ENCODE results near the gene MGST3. TPM values are rescaled to one million over a fixed set of nuclear protein-coding genes. Genes with fewer than 3 reads are reported as not detected.

MGST3 gene
- total and polyA plus RNA-seq, 2 of the 13 experiments (the other 11 are each of a cell fraction or from before 2014, with no cell fraction given), result 59.7 to 61.2 TPM

- TF ChIP-seq ZXDC (CRISPR knock-in tag; IDR thresholded peaks at IDR 0.05) (no peak), GATAD1 (CRISPR knock-in tag; IDR thresholded peaks at IDR 0.05) (peak; percentile 79), KLF16 (CRISPR knock-in tag; IDR thresholded peaks at IDR 0.05) (0 out of 4 replicates have a peak, but pooled peaks of 1 of the 2 experiments have one; percentile 20), RXRA (CRISPR knock-in tag; IDR thresholded peaks at IDR 0.05) (peak; percentile 30; the same call in 1 of the 2 replicates), ZBTB25 (CRISPR knock-in tag; IDR thresholded peaks at IDR 0.05) (peak; percentile 68; the same call in 1 of the 2 replicates), ZNF251 (CRISPR knock-in tag; IDR thresholded peaks at IDR 0.05) (no peak), POLR2AphosphoS5 (IDR thresholded peaks at IDR 0.05; ENCODE audit: low read depth, low read length) (peak; percentile 71), FOXP1 (IDR thresholded peaks at IDR 0.05) (no peak), FOXP1 (CRISPR knock-in tag; IDR thresholded peaks at IDR 0.05) (no peak), ZNF766 (CRISPR knock-in tag; IDR thresholded peaks at IDR 0.05; ENCODE audit: borderline replicate concordance) (0 out of 2 replicates have a peak, but pooled peaks have one; percentile 26), SP140L (CRISPR knock-in tag; IDR thresholded peaks at IDR 0.05; ENCODE audit: borderline replicate concordance) (no peak), ZBTB14 (CRISPR knock-in tag; IDR thresholded peaks at IDR 0.05) (peak; percentile 67), MYC (CRISPR knock-in tag; IDR thresholded peaks at IDR 0.05; ENCODE audit: borderline replicate concordance) (peak; percentile 70; the same call in 1 of the 2 replicates), SMAD9 (CRISPR knock-in tag; IDR thresholded peaks at IDR 0.05) (peak; percentile 91; the same call in 1 of the 2 replicates), ZNF280B (CRISPR knock-in tag; IDR thresholded peaks at IDR 0.05; ENCODE audit: borderline replicate concordance) (peak; percentile 86), AHDC1 (CRISPR knock-in tag; IDR thresholded peaks at IDR 0.05; ENCODE audit: borderline replicate concordance) (no peak), ELF3 (CRISPR knock-in tag; IDR thresholded peaks at IDR 0.05) (peak; percentile 38)
Measured at GRCh38 chr1:165630629-165631341, at the start of gene MGST3 (continued).
